Measurements from ENCODE around the gene ZNF777.
"Not testable (repeated sequence)": the region's sequence is repeated elsewhere in the genome, so short reads cannot be mapped to it uniquely, and the experiment has no call there.

The ZNF777 gene

GRCh38 chr7:149448961-149449360 lies 11.9 kb downstream of the ZNF777 start:
- DNase-seq = no peak

- DNase-seq = not testable (repeated sequence)
Observed at GRCh38 chr7:149446026-149446425, 14.8 kb downstream of the ZNF777 start.

- DNase-seq = no peak
Observed at GRCh38 chr7:149444287-149444686, 16.6 kb downstream of the ZNF777 start.

- DNase-seq = no peak
Observed at GRCh38 chr7:149443523-149443922, 17.3 kb downstream of the ZNF777 start.

- no peak for DNase-seq
Observed at GRCh38 chr7:149442924-149443323, 17.9 kb downstream of the ZNF777 start.

- peak; percentile 20 for DNase-seq
Observed at GRCh38 chr7:149440222-149440621, 20.6 kb downstream of the ZNF777 start.

GRCh38 chr7:149436358-149436757 lies 24.5 kb downstream of the ZNF777 start:
- no peak for DNase-seq

- DNase-seq = no peak
Observed at GRCh38 chr7:149433124-149433523, 27.7 kb downstream of the ZNF777 start.

- no peak for DNase-seq
Observed at GRCh38 chr7:149432121-149432691, 28.7 kb downstream of the ZNF777 start.

- DNase-seq = no peak
Observed at GRCh38 chr7:149431486-149432120, 29.3 kb downstream of the ZNF777 start.

- DNase-seq = no peak
Observed at GRCh38 chr7:149430192-149430591, 30.7 kb downstream of the ZNF777 start.

- no peak for DNase-seq
Observed at GRCh38 chr7:149427893-149428292, 33.0 kb downstream of the ZNF777 start.

- DNase-seq = no peak
Observed at GRCh38 chr7:149427096-149427680, 33.7 kb downstream of the ZNF777 start.

- DNase-seq = no peak
Observed at GRCh38 chr7:149423449-149424110, 37.3 kb downstream of the ZNF777 start.

GRCh38 chr7:149422914-149423301 lies 38.0 kb downstream of the ZNF777 start:
- DNase-seq = peak; percentile 24

- DNase-seq = peak; percentile 83
Observed at GRCh38 chr7:149422162-149422913, 38.5 kb downstream of the ZNF777 start.

- DNase-seq = no peak
Observed at GRCh38 chr7:149420006-149420405, 40.9 kb downstream of the ZNF777 start.

GRCh38 chr7:149415391-149416071 lies 45.3 kb downstream of the ZNF777 start:
- DNase-seq = no peak

- DNase-seq = peak; percentile 71
Observed at GRCh38 chr7:149414745-149415390, 46.0 kb downstream of the ZNF777 start.

GRCh38 chr7:149414171-149414570 lies 46.7 kb downstream of the ZNF777 start:
- DNase-seq = no peak

GRCh38 chr7:149413083-149413482 lies 47.8 kb downstream of the ZNF777 start:
- not testable (repeated sequence) for DNase-seq

- DNase-seq = no peak
Observed at GRCh38 chr7:149409895-149410294, 51.0 kb downstream of the ZNF777 start.
